Myocyte (in vitro differentiated cells): ENCODE data around the gene ZMPSTE24. TPM values are rescaled to one million over a fixed set of nuclear protein-coding genes. Genes with fewer than 3 reads are reported as not detected.

Experiments used
- DNase-seq: peaks from one replicate; pipeline ENCODE4 v3.0.0-alpha.2; 2012; ENCODE audit warnings: low read depth
- total RNA-seq: library from RNA; depleted of rRNA; stranded (reverse); fragments of >200 nt; gene quantifications from 2 replicates; pipeline ENCODE4 v1.2.3, GENCODE V29; 2014

The ZMPSTE24 gene
- total RNA-seq, 1 donor from 2014 or later, result 52.2 TPM

GRCh38 chr1:40258445-40258769 is 371 bp downstream of the ZMPSTE24 start:
- DNase-seq, result no peak

GRCh38 chr1:40264354-40264781 is 6.3 kb downstream of the ZMPSTE24 start:
- DNase-seq, result no peak

GRCh38 chr1:40265298-40265697 is 7.3 kb downstream of the ZMPSTE24 start:
- no peak for DNase-seq

GRCh38 chr1:40265919-40266318 is 7.9 kb downstream of the ZMPSTE24 start:
- DNase-seq, result no peak

GRCh38 chr1:40266786-40267535 is 8.9 kb downstream of the ZMPSTE24 start:
- DNase-seq, result peak; percentile 55

- peak; percentile 66 for DNase-seq
Observed at GRCh38 chr1:40267767-40268187, 9.7 kb downstream of the ZMPSTE24 start.

GRCh38 chr1:40268211-40268610 is 10.2 kb downstream of the ZMPSTE24 start:
- no peak for DNase-seq

GRCh38 chr1:40270152-40270834 is 12.3 kb downstream of the ZMPSTE24 start:
- no peak for DNase-seq

GRCh38 chr1:40272653-40273213 is 14.7 kb downstream of the ZMPSTE24 start:
- no peak for DNase-seq

- no peak for DNase-seq
Observed at GRCh38 chr1:40273547-40274166, 15.6 kb downstream of the ZMPSTE24 start.

- no peak for DNase-seq
Observed at GRCh38 chr1:40274331-40274730, 16.3 kb downstream of the ZMPSTE24 start.

- DNase-seq, result no peak
Observed at GRCh38 chr1:40276122-40276521, 18.1 kb downstream of the ZMPSTE24 start.

- DNase-seq, result no peak
Observed at GRCh38 chr1:40281853-40282252, 23.8 kb downstream of the ZMPSTE24 start.

- DNase-seq, result no peak
Observed at GRCh38 chr1:40291293-40291692, 33.3 kb downstream of the ZMPSTE24 start.

GRCh38 chr1:40299366-40300248 is 41.6 kb downstream of the ZMPSTE24 start:
- no peak for DNase-seq

- no peak for DNase-seq
Observed at GRCh38 chr1:40300249-40300567, 42.2 kb downstream of the ZMPSTE24 start.

GRCh38 chr1:40300651-40301050 is 42.6 kb downstream of the ZMPSTE24 start:
- no peak for DNase-seq

- DNase-seq, result no peak
Observed at GRCh38 chr1:40301066-40301465, 43.0 kb downstream of the ZMPSTE24 start.

- no peak for DNase-seq
Observed at GRCh38 chr1:40301541-40302299, 43.7 kb downstream of the ZMPSTE24 start.

- DNase-seq, result no peak
Observed at GRCh38 chr1:40302475-40302874, 44.4 kb downstream of the ZMPSTE24 start.
